RCC 7860 (cell line): ENCODE results near the gene RNF11.
"Not testable (repeated sequence)": the region's sequence is repeated elsewhere in the genome, so short reads cannot be mapped to it uniquely, and the experiment has no call there.

ENCODE experiments used
- DNase-seq: peaks from one replicate; pipeline ENCODE4 v3.0.0-alpha.2; 2015; ENCODE audit warnings: low spot score
- FAIRE-seq: peaks from 2 replicates; lab custom pipeline; 2012; peaks lifted over from hg19 to GRCh38; lab: Jason Lieb, UNC

The RNF11 gene

DNA sequence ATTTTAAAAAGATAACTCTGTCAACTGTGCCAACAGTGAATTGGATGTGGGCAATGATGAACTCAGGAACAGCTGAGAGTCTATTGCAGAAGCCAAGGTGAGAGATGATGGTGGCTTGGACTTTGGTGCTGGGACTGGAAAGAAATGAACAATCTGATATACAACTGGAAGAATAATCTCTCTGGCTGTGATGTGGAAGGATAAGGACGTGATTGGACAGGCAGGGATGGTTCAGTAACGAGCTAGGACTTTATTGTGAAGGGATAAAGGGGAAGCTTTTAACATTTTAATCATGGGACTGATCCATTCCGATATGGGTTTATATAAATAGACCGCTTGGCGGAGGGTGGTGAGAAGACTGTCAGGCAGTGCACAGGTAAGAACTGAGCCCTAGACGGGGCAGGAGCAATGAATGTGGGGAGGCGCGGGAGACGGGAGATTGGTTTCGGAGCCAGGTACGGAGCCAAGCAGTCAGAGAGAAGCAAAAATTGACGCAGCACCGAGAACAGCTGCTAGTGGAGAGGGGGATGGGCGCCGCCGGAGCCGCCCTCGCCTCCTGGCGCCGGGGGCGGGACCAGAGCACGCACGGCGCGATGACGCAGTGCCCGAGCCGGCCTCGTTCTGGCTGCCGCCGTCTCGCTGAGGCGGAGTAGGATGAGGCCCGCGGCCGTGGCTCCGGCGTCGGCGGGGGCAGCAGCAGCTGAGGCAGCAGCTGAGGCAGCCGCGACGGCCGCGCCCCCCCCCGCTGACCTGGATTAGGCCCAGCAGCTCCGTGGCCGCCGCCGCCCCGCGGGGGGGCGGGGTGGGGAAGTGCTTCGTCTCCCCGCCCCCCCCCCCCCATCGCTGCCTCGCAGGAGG, at the start of gene RNF11:
TSS of gene RNF11 (plus strand) at position 601 of the 858 bp plus-strand sequence. CDS start 484 bp downstream, outside the sequence.
- DNase-seq = peak; percentile 75
- FAIRE-seq = no peak

DNA sequence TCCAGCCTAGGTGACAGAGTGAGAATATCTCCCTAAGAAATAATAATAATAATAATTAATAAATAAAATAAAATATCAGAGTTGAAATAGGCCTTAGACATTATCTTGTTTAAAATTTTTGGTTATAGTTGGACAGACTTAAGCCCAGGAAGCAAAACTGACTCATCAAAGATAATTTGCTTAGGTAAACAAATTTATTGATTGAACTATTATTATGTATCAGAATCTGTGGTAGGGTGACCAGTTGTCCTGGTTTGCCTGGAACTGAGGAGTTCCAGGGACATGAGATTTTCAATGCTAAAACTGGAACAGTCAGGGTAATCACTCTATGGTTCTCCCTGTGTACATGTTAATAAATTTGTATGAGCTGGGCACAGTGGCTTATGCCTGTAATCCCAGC, 47.8 kb upstream of the RNF11 start:
- DNase-seq = no peak
- FAIRE-seq = no peak

GRCh38 chr1:51189421-51190073, 46.5 kb upstream of the RNF11 start:
- DNase-seq = peak; percentile 64
- peak; percentile 87 for FAIRE-seq

DNA sequence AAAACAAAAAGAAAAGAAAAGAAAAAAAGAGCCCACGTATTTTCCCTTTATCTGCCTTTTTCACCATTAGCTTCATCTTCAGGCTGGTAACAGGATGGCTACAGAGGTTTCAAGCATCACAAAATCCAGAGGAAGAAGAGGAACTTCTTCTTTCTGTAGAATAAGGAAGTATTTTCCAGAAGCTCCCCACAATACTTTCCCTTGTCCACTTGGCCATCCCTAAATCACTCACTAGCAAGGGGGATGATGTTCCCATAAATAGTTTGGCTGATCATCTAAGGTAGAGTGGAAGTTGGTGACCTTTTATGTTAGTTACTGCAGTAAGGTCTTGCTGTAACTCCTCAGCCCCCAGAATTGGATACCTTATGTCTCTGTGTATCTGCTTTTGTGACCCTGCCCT, 45.1 kb upstream of the RNF11 start:
- no peak for FAIRE-seq
- no peak for DNase-seq

DNA sequence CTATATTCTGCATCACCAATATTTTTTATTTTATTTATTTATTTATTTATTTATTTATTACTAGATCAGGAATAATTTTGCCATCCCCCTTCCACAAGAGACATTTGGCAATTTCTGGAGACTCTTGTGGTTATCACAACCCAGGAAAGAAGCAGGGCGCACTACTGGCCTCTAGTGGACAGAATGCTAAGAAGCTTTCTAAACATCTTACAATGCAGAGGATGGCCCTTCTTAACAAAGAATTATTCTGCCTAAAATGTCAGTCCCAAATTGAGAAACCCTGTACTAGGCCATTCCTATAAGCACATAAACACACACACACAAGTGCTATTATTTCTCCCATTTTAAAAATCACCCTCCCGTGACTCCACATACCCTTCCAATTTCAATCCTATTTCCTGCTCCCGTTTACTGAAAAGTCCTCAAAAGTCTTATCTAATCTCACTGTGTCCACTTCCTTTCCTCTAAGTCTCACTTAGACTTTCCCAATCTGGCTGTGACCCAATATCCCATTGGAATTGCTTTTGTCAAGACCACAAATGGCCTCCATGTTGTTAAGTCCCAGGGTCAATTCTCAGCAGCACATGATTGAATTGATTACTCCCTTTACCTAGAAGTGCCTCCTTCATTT, 43.7 kb upstream of the RNF11 start:
- DNase-seq (peak; percentile 15), FAIRE-seq (peak; percentile 51)

- FAIRE-seq (no peak), DNase-seq (no peak)
These were observed 42.5 kb upstream of the RNF11 start for GRCh38 chr1:51193564-51193963.

DNA sequence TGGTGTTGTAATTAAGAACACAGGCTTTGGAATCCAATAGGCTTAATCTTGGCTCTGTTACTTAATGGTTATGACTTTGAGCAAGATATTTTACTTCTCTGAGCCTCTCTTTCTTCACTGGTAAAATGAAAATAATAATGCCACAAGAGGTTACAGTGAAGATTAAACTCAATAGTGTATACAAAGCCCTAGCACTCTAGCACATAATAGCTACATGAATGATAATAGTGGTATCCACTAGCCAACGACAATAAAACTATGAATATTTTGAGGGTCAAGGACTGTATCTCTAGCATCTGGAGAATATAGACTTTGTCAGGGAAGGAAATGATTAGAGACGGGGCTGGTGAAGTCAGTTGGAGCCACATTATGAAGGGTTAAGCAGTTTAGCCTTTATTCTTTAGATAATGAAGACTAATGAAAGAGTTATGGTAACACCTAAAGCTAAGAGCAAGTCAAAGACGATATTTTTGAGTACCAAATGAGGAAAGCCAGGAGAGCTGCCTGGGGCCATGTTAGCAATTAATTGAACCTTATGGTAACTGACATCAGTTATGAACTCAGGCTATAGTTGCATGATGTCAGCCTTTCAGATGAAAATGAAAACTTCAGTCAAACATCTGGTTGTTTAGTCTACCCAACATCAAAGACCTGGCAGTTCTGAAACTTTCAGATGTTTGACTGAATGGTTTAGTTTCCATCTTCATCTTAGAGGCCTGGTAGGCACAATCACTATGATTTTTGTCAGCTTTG, 32.8 kb upstream of the RNF11 start:
- DNase-seq (no peak), FAIRE-seq (no peak)

DNA sequence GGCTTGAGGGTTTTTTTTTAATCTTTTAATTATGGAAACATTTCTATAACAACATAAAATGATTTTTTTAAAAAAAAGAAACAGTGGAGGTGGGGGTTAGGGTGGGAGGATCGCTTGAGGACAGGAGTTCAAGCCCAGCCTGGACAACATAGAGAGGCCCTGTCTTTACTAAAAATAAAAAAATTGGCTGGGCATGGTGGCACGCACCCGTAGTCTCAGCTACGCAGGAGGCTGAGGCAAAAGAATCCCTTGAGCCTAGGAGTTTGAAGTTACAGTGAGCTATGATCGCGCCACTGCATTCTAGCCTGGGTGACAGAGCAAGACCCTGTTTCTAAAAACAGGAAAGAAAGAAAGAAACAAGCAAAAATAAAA, 32.2 kb upstream of the RNF11 start:
- DNase-seq (no peak), FAIRE-seq (no peak)

DNA sequence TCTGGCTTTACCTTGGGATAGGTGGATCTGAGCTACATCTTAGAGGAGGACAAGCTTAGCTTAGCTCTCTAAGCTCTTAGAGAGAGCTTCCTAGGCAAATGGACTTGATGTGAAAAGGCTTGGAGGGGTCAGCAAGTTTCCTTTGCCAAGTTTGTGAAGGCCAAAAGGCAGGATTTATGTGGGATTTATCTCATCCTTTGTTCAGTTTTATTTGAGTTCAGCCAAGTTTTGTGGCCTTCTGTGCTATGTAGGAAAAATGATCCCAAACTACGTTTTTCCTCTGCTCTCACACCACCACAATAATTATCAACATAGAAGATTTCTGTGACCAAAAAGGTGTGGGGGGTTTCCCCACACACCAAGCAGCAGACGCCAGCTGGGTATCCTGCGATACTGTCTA, 26.0 kb upstream of the RNF11 start:
- no peak for FAIRE-seq

DNA sequence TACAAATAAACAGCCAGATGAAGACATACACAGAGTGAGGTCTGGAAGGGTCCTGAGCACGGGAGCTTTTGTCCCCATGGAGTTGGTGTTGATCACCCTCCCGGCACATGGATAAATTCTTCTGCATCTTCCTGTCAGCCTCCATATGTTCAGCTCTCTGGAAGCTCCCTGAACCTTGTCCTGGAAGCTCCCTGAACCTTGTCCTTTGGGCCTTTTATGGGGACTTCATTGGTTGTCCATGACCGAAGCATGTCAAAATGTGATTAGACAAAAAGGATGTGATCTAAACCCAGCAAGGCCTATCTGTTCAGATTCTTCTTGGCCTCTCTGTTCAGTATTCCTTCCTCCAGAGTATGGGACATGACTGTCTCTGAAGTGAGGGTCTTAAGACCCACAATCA, 25.4 kb upstream of the RNF11 start:
- no peak for DNase-seq
- no peak for FAIRE-seq

More for the DNA sequence above, 26.0 kb upstream of the RNF11 start:
- no peak for DNase-seq

DNA sequence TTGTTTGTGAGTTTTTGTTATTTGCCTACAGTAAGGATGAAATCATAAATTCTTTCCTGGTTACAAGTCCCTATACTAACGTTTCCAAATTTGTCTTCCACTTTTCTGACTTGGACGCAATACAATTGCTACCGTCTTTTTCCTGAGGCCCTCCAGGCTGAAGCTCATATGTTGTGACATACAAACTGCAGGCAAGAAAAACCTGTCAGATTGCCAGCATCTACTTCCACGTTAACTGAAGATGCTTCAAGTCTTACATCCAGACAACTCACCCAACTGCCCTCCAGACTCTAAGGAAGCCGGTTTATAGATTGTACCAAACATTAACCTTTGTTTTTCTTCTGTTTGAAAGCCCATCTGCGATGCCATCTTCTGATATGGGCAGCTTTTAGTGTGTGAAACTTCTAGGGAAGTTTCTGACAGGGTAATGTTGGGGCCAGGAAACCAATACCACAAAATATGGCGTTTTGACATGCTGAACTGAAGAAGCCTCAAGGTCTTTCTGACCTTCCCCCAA, 21.4 kb upstream of the RNF11 start:
- no peak for DNase-seq
- no peak for FAIRE-seq

DNA sequence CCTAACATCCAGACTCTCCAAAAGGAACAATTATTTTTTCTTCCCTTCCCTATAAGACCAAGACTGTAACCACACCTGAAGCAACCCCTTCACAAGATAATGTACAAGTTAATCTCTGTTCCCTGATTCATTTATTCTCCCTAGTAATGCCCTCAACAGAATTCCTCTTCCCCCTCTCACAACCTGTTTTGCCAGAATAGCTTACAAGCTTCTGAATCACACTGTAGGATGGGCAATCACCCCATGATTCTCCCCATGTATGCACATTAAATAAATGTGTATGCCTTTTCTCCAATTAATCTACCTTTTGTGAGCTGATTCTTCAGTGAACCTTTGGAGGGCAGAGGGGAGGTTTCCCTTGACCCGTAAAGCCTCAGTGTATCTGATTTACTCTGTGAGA, 20.9 kb upstream of the RNF11 start:
- DNase-seq (no peak), FAIRE-seq (no peak)

- DNase-seq = no peak
- no peak for FAIRE-seq
These were observed 19.4 kb upstream of the RNF11 start for GRCh38 chr1:51216631-51217030.

- DNase-seq (no peak), FAIRE-seq (no peak)
These were observed 19.0 kb upstream of the RNF11 start for GRCh38 chr1:51217101-51217500.

DNA sequence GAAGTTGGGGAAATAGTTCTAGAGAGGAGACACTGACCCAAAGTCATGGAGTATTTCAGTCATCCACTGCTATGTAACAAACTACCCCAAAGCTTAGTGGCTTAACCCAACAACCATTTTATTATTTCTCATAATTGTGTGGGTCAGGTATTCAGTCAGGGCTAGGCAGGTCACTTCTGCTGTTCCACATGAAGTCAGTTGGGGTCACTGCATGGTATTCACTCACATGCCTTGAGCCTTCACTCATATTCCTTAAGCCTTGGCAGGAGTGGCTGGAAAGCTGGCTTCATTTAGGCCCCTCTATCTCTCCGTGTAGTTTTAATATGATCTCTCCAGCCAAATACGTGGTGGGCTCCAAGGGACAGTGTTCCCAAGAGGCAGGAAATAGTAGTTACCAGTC, 17.5 kb upstream of the RNF11 start:
- FAIRE-seq (no peak), DNase-seq (no peak)

GRCh38 chr1:51219022-51219421, 17.1 kb upstream of the RNF11 start:
- FAIRE-seq = no peak

DNA sequence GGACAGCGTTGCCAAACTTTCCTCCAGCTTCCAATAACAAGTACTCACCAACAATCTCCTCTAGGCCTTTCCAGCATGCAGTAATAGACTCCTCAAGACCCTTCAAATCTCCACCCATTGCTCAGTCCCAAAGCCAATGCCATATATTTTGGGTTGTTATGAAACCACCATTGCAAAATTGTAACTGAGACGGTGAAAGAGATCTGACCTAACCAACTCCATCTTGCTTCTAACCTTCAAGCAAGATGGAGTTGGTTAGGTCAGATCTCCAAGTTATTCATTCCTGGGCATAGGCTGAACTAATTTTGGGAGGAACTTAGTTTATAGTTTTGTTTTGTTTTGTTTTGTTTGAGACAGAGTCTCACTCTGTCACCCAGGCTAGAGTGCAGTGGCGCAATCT, 14.5 kb upstream of the RNF11 start:
- not testable (repeated sequence) for DNase-seq, FAIRE-seq

More at GRCh38 chr1:51219022-51219421, 17.1 kb upstream of the RNF11 start:
- no peak for DNase-seq

DNA sequence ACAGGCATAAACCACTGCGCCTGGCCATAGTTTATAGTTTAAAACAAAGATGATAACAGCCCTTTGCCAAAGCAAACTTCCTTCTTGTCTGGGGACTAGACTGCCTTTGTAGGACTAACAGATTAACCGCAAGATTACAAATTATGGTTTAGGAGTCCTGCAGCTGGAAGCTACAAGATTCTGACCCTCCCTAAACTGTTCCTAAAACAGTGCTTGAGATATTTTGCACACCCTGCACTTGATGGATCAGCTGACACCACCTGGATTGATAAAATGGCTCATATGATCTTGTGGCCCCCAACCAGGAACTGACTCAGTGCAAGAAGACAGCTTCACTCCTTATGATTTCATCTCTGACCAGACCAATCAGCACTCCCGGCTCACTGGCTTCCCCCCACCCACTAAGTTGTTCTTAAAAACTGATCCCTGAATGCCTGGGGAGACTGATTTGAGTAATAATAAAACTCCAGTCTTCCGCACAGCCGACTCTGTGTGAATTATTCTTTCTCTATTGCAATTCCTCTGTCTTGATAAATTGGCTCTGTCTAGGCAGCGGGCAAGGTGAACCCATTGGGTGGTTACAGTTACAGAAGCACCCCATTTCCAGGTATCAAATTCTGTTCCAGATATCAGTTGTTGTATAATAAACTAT, 13.8 kb upstream of the RNF11 start:
- no peak for DNase-seq
- FAIRE-seq = no peak

- no peak for FAIRE-seq
- no peak for DNase-seq
These were observed 13.3 kb upstream of the RNF11 start for GRCh38 chr1:51222809-51223208.

GRCh38 chr1:51224255-51224654, 11.8 kb upstream of the RNF11 start:
- FAIRE-seq (no peak), DNase-seq (no peak)
